IPS-NIHi7 (cell line): Measurements from ENCODE around the gene TMED9.
A peak's percentile ranks its signal among the peaks of the same experiment; 100 is the strongest.
"Not testable (repeated sequence)": the region's sequence is repeated elsewhere in the genome, so short reads cannot be mapped to it uniquely, and the experiment has no call there.

Source experiments
- DNase-seq: peaks from one replicate; pipeline ENCODE4 v3.0.0; 2012; ENCODE audit warnings: mixed read lengths; ENCODE audit errors: extremely low spot score

The TMED9 gene

GRCh38 chr5:177606071-177607051 is 14.4 kb downstream of the TMED9 start:
- DNase-seq = no peak

GRCh38 chr5:177607115-177607451 is 15.1 kb downstream of the TMED9 start:
- DNase-seq = no peak

GRCh38 chr5:177607452-177608192 is 15.6 kb downstream of the TMED9 start:
- DNase-seq = peak; percentile 97

- no peak for DNase-seq
These were observed 16.5 kb downstream of the TMED9 start for GRCh38 chr5:177608243-177609075.

GRCh38 chr5:177609076-177610059 is 17.4 kb downstream of the TMED9 start:
- DNase-seq = no peak

- DNase-seq = no peak
These were observed 18.2 kb downstream of the TMED9 start for GRCh38 chr5:177610131-177610769.

- no peak for DNase-seq
These were observed 18.9 kb downstream of the TMED9 start for GRCh38 chr5:177610770-177611445.

- no peak for DNase-seq
These were observed 19.6 kb downstream of the TMED9 start for GRCh38 chr5:177611446-177612214.

- no peak for DNase-seq
These were observed 20.2 kb downstream of the TMED9 start for GRCh38 chr5:177612215-177612673.

GRCh38 chr5:177620560-177620959 is 28.6 kb downstream of the TMED9 start:
- DNase-seq = no peak

- not testable (repeated sequence) for DNase-seq
These were observed 32.2 kb downstream of the TMED9 start for GRCh38 chr5:177624172-177624571.

GRCh38 chr5:177630186-177630585 is 38.2 kb downstream of the TMED9 start:
- DNase-seq = not testable (repeated sequence)

GRCh38 chr5:177634912-177635311 is 42.9 kb downstream of the TMED9 start:
- DNase-seq = not testable (repeated sequence)

- DNase-seq = not testable (repeated sequence)
These were observed 53.5 kb downstream of the TMED9 start for GRCh38 chr5:177645462-177645861.
